ENCODE data around the gene MAN1B1. TPM values are rescaled to one million over a fixed set of nuclear protein-coding genes. Genes with fewer than 3 reads are reported as not detected.
A peak's percentile ranks its signal among the peaks of the same experiment; 100 is the strongest.

MAN1B1 gene
- total and polyA plus RNA-seq, 2 of the 8 experiments (the other 6 are each of a cell fraction or from before 2014, with no cell fraction given), result 33.7 to 36.3 TPM

- peak overlapping the region; percentile 73 to 85 for H3K4me2 ChIP-seq (ENCODE audit: insufficient read depth in 1 of 2, low read depth in 2 of 2, low read length in 2 of 2)
- POLR2A ChIA-PET (ENCODE audit: partially characterized antibody), result interaction anchor here (0.7 to 2.0 kb wide), 11 partner anchors 9 to 172 kb away, joined by 3 to 7 read pairs (median 4); partner anchors contain the start of genes FBXW5, MAN1B1, TUBB4B and UAP1L1
- H2BK15ac ChIP-seq (ENCODE audit: low read length), result no peak overlapping the region
- peaks cover 13% of the 10 kb centered on the region for H3K23me2 ChIP-seq (ENCODE audit: low read depth, low read length)
- H3K14ac ChIP-seq (ENCODE audit: insufficient read length), result no peak overlapping the region
- H3K23ac ChIP-seq (ENCODE audit: insufficient read length), result no peak overlapping the region
- peaks cover 23 to 25% of the 10 kb centered on the region in 2 experiments for H4K20me1 ChIP-seq (replicated peaks in 1 of 2; ENCODE audit: control insufficient read depth in 1 of 2, insufficient read depth in 2 of 2, low read length in 2 of 2)
- CTCF ChIA-PET (ENCODE audit: partially characterized antibody), result interaction anchor here (0.5 to 13.5 kb wide), 55 partner anchors 8 to 1574 kb away, joined by 3 to 291 read pairs (median 5); partner anchors contain the start of genes ABCA2, ANAPC2, CYSRT1 and ENTPD2
- H4K91ac ChIP-seq (replicated peaks; ENCODE audit: insufficient read length, low read length), result no peak overlapping the region
- H3K4me1 ChIP-seq (replicated peaks in 1 of 4; ENCODE audit: control insufficient read depth in 3 of 4, insufficient read depth in 4 of 4, low read length in 3 of 4), result peaks cover 0 to 21% (median 18%) of the 10 kb centered on the region in 4 experiments; a peak in 6 of 7 replicates
- no peak overlapping the region for H2AFZ ChIP-seq (ENCODE audit: low read length)
- H3K9ac ChIP-seq (replicated peaks in 1 of 4; ENCODE audit: extremely low read depth in 1 of 4, low read depth in 3 of 4, low read length in 3 of 4), result no peak overlapping the region
- no peak overlapping the region for H2BK20ac ChIP-seq (ENCODE audit: low read length)
- H2BK5ac ChIP-seq (ENCODE audit: low read depth, low read length), result no peak overlapping the region
- no peak overlapping the region for H2BK120ac ChIP-seq (replicated peaks; ENCODE audit: low read depth, low read length)
- H3K36me3 ChIP-seq (ENCODE audit: control insufficient read depth in 2 of 4, insufficient read depth in 4 of 4, low read length in 3 of 4), result no peaks in the 10 kb centered on the region
- no peak overlapping the region for H4K5ac ChIP-seq (ENCODE audit: insufficient read length, low read depth, low read length)
- 87% methylated on average over 17 of the region's 17 CpGs; no CpG with 5 or more reads in 1 of the 2 experiments for WGBS, 2 experiments (ENCODE audit: extremely low coverage in 1 of 2, insufficient coverage in 1 of 2, insufficient read length in 1 of 2, insufficient replicate concordance in 2 of 2, low coverage in 1 of 2, low lambda C conversion rate in 2 of 2, missing lambda C conversion rate in 1 of 2)
- no peak overlapping the region for H3K27ac ChIP-seq (ENCODE audit: low read depth, low read length)
- H3K4me3 ChIP-seq (ENCODE audit: extremely low read depth in 1 of 4, insufficient read depth in 2 of 4, low read depth in 3 of 4, low read length in 4 of 4), result peak overlapping the region; percentile 46 to 64 (median 48); a peak in 7 of 8 replicates
- H4K8ac ChIP-seq (ENCODE audit: extremely low read depth, insufficient read depth, low read length), result peak overlapping the region; percentile 57; the same call in 1 of the 2 replicates
- H3K56ac ChIP-seq (replicated peaks; ENCODE audit: insufficient read length, low read depth, low read length), result peak overlapping the region; percentile 12
- DNase-seq (ENCODE audit: low read depth in 1 of 2, low spot score in 2 of 2), result no peak
- no peak overlapping the region; the same call in 1 of the 2 replicates for H2AK5ac ChIP-seq (ENCODE audit: low read depth, low read length)
- H3K9me3 ChIP-seq (ENCODE audit: insufficient read depth in 2 of 2, low read depth in 1 of 2, low read length in 1 of 2), result no peaks in the 10 kb centered on the region
- no peak overlapping the region for H3K4ac ChIP-seq (replicated peaks; ENCODE audit: insufficient read length, low read depth, low read length)
- H2BK12ac ChIP-seq (ENCODE audit: low read depth, low read length), result no peak overlapping the region
- peaks cover 0 to 18% (median 7%) of the 10 kb centered on the region in 4 experiments; a peak in 5 of 7 replicates for H3K27me3 ChIP-seq (replicated peaks in 1 of 4; ENCODE audit: control insufficient read depth in 3 of 4, extremely low read depth in 1 of 4, insufficient read depth in 3 of 4, low read length in 3 of 4)
- FAIRE-seq, result no peak
- no peaks in the 10 kb centered on the region for H3K79me2 ChIP-seq (ENCODE audit: control insufficient read depth in 1 of 2, insufficient read depth in 2 of 2, low read length in 2 of 2)
- no peak overlapping the region for H3K18ac ChIP-seq (ENCODE audit: extremely low read depth, low read length)
- H3K79me1 ChIP-seq (ENCODE audit: low read depth, low read length), result peaks cover 2% of the 10 kb centered on the region; the same call in 1 of the 2 replicates
- TF ChIP-seq EZH2 (IDR thresholded peaks at IDR 0.05; ENCODE audit: low read depth, low read length, severe bottlenecking) (no peak), SP2 (IDR thresholded peaks at IDR 0.05; ENCODE audit: low read length) (no peak), YY1 (IDR thresholded peaks at IDR 0.05; ENCODE audit: low read depth, low read length) (no peak), ASH2L (IDR thresholded peaks at IDR 0.05; ENCODE audit: low read length) (no peak), EGR1 (IDR thresholded peaks at IDR 0.05; ENCODE audit: borderline replicate concordance, low read depth, low read length) (no peak), ATF3 (IDR thresholded peaks at IDR 0.05; ENCODE audit: insufficient read depth, low read depth, low read length) (no peak), TBP (IDR thresholded peaks at IDR 0.05; ENCODE audit: low read depth, low read length) (no peak), SIN3A (conservative IDR thresholded peaks at IDR 0.05 in 1 of 2, IDR thresholded peaks at IDR 0.05 in 1 of 2; ENCODE audit: low read depth in 1 of 2, low read length in 2 of 2) (no peak), CHD2 (IDR thresholded peaks at IDR 0.05; ENCODE audit: low read length) (no peak), RFX5 (IDR thresholded peaks at IDR 0.05; ENCODE audit: borderline replicate concordance, low read depth, low read length) (no peak)
These were observed 18.0 kb upstream of the MAN1B1 start for GRCh38 chr9:137068539-137069507.
